Lower lobe of right lung (tissue), 2 donors: ENCODE results near the gene POLE. TPM values are rescaled to one million over a fixed set of nuclear protein-coding genes. Genes with fewer than 3 reads are reported as not detected.

Experiments used
- ATAC-seq, 2 donors: fragments of 200-7000 bp; cut with Tn5 transposase; one replicate each; pipeline ENCODE4 v1.9.1; 2020 to 2022; ENCODE audit warnings: mild to moderate bottlenecking in 2 of 2, moderate library complexity in 2 of 2
- DNase-seq: peaks from one replicate; pipeline ENCODE4 v3.0.0-alpha.2; 2020
- H3K27ac ChIP-seq: fragments of 200-600 bp; one replicate; pipeline ENCODE4 v1.8.0; 2022
- H3K27me3 ChIP-seq: fragments of 200-600 bp; one replicate; pipeline ENCODE4 v1.8.0; 2022; ENCODE audit warnings: low read depth
- H3K36me3 ChIP-seq: fragments of 200-600 bp; one replicate; pipeline ENCODE4 v1.8.0; 2022; ENCODE audit warnings: mild to moderate bottlenecking
- H3K4me1 ChIP-seq: fragments of 200-600 bp; one replicate; pipeline ENCODE4 v1.8.0; 2022
- H3K4me3 ChIP-seq: fragments of 200-600 bp; one replicate; pipeline ENCODE4 v1.8.0; 2022; ENCODE audit warnings: mild to moderate bottlenecking
- H3K9me3 ChIP-seq: fragments of 200-600 bp; one replicate; pipeline ENCODE4 v1.8.0; 2022
- intact Hi-C: fragments of 100-400 bp; cut with DNase I; formaldehyde crosslinking; loops from one replicate; pipeline ENCODE4 v1.11.0; 2022
- total RNA-seq: library from RNA; stranded (reverse); fragmentation: NEBNext Ultra II Directional; extraction: Animal tissue kit (Norgen Biotek cat#: 25700); gene quantifications from one replicate; pipeline ENCODE4 v1.2.1, GENCODE V29; 2021
- TF ChIP-seq, protein P1 (sequence below): fragments of 200-600 bp; IDR thresholded peaks from one replicate; pipeline ENCODE4 v1.8.0; 2022; ENCODE audit warnings: antibody characterized with exemption, mild to moderate bottlenecking
- donor health status: DM: no; HTN: yes; CAD: no; lungs with severe emphysema.

POLE gene
- total RNA-seq, 1 donor from 2014 or later: 28.0 TPM

DNA sequence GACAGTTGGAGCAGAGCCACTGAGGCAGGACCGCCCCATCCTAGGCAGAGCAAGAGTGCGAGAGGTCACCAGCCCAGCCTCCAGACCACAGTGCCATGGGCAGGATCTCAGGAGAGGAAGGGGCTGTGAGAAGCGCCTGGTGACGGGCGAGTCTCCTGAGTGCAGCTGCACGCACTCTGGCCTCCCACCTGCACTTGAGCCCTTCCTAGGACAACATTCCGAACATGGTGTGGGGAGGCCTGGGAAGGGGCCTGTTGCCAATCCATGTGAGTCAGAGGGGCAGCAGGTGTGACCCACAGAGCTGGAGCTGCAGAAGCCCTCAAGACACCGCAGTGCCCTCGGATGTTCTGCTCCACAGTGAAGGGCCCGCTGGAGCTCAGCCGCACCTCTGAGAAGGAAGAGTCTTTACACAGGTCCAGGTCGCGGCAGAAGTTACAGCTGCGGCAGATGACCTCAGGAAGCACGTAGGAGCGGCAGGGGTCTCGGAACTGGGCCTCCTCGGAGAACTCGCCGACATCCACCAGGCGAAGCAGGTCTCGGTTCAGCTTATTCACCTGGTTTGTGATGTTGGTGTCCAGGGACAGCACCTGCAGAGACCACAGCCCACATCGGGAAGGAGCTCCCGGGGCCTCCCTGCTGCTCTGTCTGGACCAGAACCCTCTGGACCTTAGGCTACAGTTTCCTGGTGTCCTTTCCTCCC lies 61.3 kb downstream of the POLE start:
- Histone ChIP-seq H3K4me1 (peaks cover 14% of the 10 kb centered on the region), H3K9me3 (no peaks in the 10 kb centered on the region), H3K27ac (no peak overlapping the region), H3K36me3 (peaks cover 34% of the 10 kb centered on the region), H3K27me3 (no peaks in the 10 kb centered on the region), H3K4me3 (no peak overlapping the region)
- ATAC-seq (no peak), DNase-seq (no peak)
- intact Hi-C loops: no loop called here
- TF ChIP-seq, protein P1, sequence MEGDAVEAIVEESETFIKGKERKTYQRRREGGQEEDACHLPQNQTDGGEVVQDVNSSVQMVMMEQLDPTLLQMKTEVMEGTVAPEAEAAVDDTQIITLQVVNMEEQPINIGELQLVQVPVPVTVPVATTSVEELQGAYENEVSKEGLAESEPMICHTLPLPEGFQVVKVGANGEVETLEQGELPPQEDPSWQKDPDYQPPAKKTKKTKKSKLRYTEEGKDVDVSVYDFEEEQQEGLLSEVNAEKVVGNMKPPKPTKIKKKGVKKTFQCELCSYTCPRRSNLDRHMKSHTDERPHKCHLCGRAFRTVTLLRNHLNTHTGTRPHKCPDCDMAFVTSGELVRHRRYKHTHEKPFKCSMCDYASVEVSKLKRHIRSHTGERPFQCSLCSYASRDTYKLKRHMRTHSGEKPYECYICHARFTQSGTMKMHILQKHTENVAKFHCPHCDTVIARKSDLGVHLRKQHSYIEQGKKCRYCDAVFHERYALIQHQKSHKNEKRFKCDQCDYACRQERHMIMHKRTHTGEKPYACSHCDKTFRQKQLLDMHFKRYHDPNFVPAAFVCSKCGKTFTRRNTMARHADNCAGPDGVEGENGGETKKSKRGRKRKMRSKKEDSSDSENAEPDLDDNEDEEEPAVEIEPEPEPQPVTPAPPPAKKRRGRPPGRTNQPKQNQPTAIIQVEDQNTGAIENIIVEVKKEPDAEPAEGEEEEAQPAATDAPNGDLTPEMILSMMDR: no peak

DNA sequence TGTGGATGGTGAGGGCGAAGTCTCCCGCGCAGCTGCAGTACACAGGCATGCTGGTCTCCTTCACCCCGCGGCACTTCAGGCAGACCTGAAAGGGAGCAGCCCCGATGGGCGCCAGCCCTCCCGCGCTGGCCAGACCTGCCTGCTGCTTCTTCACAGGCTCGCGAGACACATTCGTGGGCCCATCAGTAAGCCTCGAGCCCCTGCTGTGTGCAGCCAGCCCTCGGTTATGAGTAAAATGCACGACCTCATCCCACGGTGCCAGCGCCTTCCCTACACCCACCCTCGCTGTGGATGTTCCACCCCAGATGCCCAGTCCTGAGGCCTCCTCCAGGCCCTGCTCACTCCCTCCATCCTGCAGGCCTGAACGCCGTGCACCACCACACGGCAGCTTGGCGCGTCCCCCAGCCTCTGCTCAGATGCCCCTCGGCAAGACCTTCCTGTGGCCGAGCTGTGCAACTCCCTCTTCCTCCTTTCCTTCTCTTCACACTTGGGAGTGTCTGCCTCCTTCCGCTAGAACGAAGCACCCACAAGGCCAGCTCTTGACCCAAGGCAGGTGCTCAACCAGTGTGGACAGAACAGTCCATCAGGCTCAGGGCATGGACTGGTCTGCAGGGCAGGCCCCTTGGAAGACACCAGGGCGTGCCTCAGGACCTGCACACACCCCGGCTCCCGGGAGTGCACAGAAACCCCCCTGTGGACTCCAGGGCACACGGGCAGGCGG lies 62.1 kb downstream of the POLE start:
- peaks cover 6% of the 10 kb centered on the region for H3K27me3 ChIP-seq
- intact Hi-C loops: no loop called here
- no peak for ATAC-seq

DNA sequence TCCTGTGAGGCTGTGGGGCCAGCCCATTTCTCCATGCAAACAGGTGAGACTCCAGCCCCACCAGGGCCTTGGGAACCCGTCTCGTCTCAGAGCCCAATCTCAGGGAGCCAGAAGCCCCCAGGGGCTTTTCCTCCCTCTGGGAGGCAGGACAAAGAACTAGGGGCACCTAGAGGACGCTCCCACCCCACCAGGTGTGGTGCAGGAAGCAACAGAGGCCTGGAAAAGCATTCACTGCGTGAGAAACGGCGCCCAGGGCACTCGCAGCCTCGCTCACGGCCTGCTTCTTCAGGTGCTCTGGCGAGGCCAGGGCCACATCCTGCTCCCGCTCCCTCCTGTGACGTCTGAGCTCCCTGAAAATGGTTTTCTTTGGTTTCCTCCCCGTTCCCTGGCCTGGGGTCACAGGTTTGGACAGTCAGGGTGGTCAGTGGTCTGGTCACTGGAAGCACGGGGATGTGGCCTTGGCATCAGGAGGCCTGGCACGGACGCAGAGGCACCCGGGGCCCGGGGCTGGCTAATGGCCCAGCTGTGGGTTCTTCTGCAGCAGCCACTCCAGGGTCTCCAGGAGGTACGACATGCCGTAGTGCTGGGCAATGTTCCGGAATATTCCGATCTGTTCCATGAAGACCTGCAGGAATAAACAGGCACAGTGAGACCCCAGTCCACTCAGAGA lies 62.8 kb downstream of the POLE start:
- TF ChIP-seq, protein P1: no peak
- ATAC-seq (no peak), DNase-seq (no peak)
- no peaks in the 10 kb centered on the region for H3K9me3 ChIP-seq
- no peak overlapping the region for H3K27ac ChIP-seq
- H3K36me3 ChIP-seq: peaks cover 27% of the 10 kb centered on the region
- intact Hi-C loops: no loop called here
- peaks cover 14% of the 10 kb centered on the region for H3K4me1 ChIP-seq
- peaks cover 14% of the 10 kb centered on the region for H3K27me3 ChIP-seq
- no peak overlapping the region for H3K4me3 ChIP-seq

More for the DNA sequence above, 62.1 kb downstream of the POLE start:
- no peak for DNase-seq
- Histone ChIP-seq H3K4me1 (peaks cover 14% of the 10 kb centered on the region), H3K27ac (no peak overlapping the region), H3K36me3 (peaks cover 34% of the 10 kb centered on the region), H3K4me3 (no peak overlapping the region), H3K9me3 (no peaks in the 10 kb centered on the region)
- TF ChIP-seq, protein P1: no peak

DNA sequence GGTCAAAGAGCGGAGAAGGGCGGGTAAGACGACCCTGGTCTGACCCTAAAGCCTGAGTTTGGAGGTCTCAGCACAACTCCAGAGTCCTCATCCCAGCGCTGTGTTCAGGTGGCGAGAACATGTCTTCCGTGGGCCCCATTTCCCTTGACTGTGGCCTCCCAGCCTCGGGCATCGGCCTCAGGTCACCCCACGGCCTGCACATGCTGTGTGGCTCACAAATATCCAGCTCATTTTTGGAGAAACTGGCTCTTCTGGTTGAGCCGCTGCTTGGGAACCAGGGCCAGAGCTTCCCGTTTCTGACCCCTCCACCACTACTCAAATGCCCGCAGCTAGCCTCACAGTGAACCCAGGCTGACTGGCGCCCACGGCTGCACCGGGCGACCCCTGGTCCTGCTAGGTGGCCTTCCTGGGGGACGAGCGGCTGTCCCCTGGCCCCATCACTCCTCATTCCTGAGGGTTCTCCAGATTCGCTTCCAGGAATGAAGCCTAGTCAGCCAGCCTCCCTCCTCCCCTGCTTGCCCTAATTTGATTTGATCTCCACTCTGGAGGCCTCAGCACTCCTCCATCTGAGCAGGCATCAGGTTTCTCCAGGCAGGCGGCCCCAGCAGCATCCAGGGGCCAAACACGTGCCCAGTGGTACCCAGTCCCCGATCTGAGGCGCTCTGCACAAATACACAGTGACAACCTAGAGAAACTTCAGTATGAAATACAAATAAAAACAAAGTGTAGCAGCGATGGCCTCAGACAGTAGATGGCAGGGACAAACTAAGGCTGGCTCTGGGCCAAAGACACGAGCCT lies 63.9 kb downstream of the POLE start:
- DNase-seq (no peak), ATAC-seq (no peak)
- intact Hi-C loops: no loop called here
- Histone ChIP-seq H3K4me3 (no peak overlapping the region), H3K27ac (no peak overlapping the region), H3K36me3 (peaks cover 23% of the 10 kb centered on the region), H3K4me1 (peaks cover 14% of the 10 kb centered on the region), H3K9me3 (no peaks in the 10 kb centered on the region), H3K27me3 (peaks cover 17% of the 10 kb centered on the region)
- TF ChIP-seq, protein P1: no peak

DNA sequence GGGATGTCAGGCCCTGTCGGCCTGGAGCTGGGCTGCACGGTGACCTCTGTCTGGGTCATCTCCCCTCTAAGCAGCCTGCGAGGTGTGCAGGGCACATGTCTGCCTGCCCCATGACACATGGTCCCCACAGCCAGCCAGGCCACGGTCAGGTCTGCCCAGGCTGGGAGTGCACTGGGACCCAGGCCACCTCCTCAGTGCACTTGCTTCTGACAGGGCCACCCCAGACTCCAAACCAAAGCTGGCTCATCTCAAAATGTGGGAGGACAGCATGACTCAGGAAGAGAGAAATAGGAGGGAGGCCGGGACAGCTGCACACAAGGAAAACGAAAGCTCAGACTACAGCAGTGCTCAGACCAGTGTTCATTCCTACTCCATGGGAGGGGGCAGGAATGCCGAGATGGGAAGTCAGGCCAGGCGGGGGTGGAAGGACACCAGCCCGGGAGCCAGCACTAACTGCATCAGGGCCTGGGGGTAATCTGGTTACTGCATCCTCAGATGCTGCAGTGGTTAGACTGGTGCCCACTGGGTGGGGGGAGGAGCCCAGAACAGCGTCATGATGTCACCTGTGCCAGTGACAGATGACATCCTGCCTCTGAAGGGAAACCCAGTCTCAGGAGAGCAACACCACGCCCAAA lies 64.6 kb downstream of the POLE start:
- Histone ChIP-seq H3K9me3 (no peaks in the 10 kb centered on the region), H3K27me3 (peaks cover 24% of the 10 kb centered on the region), H3K4me3 (no peak overlapping the region), H3K27ac (no peak overlapping the region), H3K36me3 (peaks cover 23% of the 10 kb centered on the region), H3K4me1 (peaks cover 14% of the 10 kb centered on the region)
- TF ChIP-seq, protein P1: no peak
- intact Hi-C loops: no loop called here
- ATAC-seq (peak; percentile 33 to 47), DNase-seq (no peak)
